Measurements from ENCODE around the gene S100A7.
"Not testable (repeated sequence)": the region's sequence is repeated elsewhere in the genome, so short reads cannot be mapped to it uniquely, and the experiment has no call there.

Gene S100A7

DNA sequence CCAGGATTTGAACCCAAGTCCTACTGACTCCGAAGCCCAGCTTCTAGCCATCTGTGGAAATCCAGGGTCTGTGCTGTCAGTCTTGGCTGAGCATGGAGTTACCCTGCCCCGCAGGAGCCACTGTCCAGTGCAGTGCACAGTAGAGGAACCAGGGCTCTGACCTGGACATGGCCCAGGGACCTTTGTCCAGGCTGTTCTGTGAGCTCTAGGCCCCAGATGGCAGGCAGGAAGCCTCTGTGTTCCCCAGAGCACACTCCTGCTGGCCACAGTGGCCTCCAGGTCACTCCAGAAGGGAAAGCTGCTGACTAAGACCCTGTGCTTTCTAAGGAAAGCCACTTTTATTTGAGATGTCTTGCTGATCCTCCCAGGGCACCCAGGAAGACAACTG is 30.3 kb downstream of the S100A7 start:
- no peak for DNase-seq

DNA sequence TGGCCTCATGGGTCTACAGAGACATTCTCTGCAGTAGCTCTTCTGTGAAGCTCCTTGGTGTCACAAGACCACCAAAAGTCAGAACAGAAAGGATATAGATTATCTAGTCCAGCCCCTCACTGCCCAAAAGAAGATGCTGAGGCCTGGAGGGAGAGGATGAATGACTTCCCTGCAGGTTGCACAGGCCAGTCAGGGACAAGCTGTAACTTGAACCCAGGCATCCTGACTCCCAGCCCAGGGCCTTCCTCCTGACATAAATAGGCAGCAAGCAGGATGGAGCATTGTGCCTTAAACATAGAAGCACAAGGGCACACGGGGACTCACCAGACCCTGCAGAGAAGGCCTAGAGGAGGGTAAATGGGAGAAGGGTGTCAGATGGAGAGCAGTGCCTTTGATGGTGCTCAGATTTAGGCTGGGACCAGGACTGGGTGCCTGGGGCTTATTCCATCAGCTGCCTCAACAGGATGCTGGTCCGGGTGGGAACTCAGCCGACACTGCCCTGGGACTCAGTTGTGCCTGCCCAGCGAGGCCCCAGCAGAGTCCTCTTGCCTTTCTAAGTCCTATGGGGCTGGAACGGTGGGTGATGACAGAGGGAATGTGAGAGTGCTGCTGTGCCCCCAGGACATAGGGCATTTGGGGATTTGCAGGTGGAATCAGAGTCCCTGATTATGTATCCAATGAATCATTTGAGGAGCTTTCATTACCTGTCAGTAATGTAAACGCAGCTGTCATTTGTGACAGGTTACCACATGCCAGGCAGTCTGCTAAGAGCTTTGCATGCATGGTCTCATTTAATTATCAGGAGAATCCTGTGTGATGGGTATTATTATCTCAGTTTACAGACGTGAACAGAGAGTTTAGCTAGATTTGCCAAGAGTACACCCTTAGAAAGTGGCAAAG is 30.9 kb downstream of the S100A7 start:
- DNase-seq: no peak

- DNase-seq: no peak
Measured at GRCh38 chr1:153428791-153429190, 31.7 kb downstream of the S100A7 start.

DNA sequence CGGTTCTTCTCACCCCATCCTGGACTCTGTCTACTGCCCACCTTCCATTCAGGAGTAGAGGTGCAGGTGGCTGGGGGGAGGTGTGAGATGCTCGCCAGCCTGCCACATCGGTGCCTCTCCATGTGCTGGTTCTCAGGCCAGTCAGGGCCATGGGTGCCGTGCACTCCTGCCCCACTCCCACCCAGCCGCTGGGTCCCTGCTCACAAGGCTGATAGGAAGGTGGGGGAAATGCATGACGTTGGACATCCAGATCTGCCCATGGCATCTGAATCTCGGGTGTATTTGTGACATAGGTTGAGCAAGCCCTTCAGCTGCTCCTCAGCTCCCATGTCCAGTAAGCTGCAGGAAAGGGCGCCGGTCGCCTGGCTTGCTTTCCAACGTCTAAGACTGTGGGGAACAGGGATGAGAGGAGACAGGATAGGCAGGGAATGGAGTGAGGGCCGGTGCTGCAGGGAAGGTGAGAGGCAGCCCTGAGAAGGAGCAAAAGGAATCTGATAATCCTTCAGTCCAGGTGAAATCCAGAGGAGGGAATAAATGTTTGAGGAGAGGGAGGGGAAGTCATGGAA is 32.3 kb downstream of the S100A7 start:
- DNase-seq: no peak

DNA sequence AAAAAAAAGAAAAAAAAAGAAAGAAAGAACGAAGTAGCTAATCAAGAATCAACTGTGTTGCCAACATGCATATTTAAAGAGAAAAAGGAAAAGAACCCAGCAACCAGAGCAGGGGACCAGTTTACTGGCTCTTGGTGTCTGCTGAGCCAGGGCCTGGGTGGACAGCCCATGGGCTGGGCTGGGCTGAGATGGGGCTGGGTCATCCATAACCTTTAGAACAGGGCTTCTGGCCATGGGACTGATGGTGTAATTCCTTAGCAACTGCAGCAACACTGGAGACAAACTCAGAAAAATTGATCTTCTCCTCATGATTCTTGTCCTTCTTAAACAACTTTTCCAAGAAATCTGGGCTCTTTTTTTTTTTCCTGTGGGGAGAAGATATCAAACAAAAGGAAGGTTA is 33.6 kb downstream of the S100A7 start:
- DNase-seq: no peak

DNA sequence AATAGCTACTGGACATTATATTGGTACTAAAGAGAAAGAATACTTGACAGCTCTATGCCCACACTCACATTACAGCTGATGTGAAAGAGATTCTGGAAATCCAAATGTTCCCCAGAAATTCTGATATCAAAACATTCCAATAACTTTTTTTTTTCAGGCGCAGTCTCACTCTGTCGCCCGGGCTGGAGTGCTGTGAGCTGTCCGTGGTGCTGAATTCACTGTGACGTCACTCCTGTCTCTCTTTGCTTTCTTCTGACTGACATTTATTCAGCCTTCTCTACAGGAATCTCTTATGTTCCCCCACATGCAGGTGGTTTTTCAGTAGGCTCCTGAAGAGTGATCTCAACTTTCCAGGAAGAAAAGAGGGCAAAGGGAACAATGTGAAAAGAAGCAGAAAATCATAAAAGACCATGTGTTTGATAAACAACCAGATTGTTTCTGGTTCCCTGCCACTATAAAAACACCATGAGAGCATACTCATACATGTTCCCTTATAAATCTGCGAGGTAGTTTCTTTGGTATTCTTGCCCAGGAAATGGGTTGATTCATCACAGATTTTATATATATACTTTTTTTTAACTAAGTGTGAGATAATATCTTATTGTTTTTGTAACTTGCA is 37.9 kb downstream of the S100A7 start:
- DNase-seq: peak; percentile 16 to 56 (median 49)

GRCh38 chr1:153420306-153420705 is 40.1 kb downstream of the S100A7 start:
- no peak for DNase-seq

DNA sequence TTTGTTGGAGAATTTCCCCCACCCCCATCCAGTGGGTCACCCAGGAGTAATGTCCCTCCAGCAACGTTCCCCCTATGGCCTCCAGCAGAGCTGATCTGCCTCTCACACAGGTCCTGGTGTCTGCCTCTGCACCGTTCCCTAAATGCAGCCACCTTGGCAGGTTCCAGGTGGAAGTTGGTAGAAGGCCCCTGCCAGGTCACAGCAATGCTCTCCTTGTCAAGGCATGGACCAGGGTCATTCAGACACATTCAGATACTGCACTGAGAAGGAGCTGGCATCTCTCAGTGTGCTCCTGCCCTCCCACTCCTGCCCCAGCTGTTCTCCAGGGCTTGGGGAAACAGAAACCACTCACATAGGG is 41.0 kb downstream of the S100A7 start:
- DNase-seq: not testable (repeated sequence)

DNA sequence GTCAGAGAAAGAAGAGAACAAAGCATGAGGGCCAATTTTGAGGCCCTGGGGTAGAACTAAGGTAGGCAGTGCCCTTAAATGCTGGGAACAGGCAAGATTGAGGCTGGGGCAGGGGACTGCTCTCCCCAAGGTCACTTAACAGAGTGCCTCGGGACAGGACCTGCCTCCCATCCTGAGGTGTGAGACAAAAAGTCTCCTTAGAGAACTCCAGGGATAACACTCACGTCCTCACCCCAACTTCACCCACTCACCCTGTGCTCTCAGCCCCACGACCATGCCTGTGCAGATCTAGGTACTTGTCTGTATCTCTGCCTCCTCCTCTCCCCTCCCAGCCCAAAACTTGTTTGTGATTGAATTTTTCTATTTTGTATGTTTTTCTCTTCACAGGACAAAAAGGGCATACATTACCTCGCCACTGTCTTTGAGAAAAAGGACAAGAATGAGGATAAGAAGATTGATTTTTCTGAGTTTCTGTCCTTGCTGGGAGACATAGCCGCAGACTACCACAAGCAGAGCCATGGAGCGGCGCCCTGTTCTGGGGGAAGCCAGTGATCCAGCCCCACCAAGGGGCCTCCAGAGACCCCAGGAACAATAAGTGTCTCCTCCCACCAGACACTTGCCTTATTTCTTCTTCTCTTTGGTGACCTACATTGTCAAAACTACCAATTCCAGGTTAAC is 41.6 kb downstream of the S100A7 start:
- not testable (repeated sequence) for DNase-seq

DNA sequence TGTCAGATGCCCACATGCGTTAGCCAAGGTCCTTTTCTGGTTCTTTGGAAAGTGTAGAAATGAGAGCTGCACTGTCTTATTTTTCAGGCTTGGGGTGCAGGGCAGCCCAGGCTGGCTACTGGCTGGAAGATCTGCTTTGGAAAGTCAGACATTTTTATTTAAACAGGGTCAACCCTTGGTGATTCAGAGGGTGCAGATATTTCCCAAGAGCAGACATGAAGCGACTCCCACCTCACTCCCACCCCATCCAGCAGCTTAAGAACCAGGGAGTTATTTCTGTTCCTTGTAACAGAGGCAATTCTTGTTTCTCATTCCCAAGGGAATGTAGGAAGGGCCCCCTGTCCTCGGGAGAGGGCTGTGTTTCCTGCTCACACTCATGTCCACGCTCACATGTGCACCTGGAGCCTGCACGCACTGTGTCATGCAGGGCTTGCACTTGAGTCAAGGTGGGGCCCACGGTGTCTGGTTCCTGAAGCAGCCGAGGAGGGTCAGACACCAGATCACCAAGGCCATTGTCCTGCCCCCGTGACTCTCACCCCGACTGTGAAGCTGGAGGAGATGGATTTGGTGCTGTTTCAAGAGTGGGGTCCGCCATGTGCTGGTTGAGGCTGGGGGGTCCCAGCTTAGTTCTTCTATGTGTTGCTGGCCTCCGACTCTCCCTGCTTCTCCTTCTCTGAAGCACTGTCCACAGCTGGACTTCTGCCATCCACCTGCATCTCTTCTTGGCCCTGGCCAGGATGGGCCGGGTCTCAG is 43.1 kb downstream of the S100A7 start:
- no peak for DNase-seq

GRCh38 chr1:153415850-153416570 is 44.4 kb downstream of the S100A7 start, which contains the start of gene S100A7A:
Gene S100A7A (plus strand): TSS chr1:153416520. CDS start chr1:153418083, 1,563 bp downstream.
- no peak for DNase-seq

DNA sequence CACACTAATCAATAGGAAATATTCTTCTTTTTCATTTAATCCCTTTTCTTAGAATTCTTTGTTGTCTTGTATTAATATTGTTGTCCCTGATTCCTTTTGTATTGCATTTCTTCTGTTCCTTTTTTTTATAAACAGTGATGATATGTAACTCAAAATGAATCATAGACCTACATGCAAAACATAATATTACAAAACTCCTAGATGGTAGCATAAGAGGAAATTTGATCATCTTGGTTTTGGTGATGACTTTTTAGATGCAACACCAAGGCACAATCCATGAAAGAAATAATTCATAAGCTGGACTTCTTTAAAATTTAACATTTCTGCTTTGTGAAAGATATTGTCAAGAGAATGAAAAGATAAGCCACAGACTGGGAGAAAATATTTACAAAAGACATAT is 46.5 kb downstream of the S100A7 start:
- not testable (repeated sequence) for DNase-seq
